CD4-positive, alpha-beta T cell treated with Interleukin-15 for 4 hours (primary cell): ENCODE measurements around the gene DMD.
"Not testable (repeated sequence)": the region's sequence is repeated elsewhere in the genome, so short reads cannot be mapped to it uniquely, and the experiment has no call there.

Source experiments
- DNase-seq: peaks from one replicate; pipeline ENCODE4 v3.0.0-alpha.2; 2020; ENCODE audit warnings: low spot score

The DMD gene

DNA sequence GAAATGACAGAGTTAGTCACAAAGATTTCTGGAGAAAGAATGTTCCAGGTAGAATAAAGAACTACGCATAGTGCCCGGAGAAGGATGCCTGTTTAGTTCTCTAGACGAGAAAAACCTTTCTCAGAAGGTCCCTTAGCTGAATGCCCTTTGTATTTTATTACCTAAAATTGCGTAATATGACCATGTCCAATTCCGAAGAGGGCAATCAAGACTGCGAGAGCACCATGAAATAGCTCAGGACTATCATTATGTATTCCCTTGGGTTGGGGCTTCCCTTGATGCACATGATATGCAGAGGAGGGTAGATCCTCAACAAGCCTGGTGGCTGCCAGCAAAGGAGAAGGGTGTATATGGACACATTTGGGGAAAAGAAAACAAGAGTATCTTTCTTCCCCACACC lies 1781.4 kb downstream of the DMD start:
- no peak for DNase-seq

GRCh38 chrX:31423609-31424189 lies 1787.7 kb downstream of the DMD start:
- no peak for DNase-seq

DNA sequence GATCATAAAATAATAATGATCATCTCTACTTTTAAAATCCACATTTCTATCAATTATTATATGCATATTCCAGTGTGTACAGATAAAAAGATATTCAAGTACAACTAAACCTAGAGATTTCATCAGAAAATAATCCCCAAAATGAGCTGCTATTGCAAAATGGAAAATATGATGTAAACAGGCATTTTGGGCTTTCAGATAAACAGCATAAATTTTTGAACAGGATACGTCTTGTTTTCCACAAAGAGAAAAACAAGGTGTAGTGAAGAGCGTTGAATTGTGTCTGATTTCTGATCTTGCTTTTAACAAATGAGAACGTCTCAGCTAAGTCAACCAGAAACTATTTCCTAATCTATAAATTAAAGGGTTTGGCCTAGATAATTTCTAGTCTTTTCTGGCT lies 1789.9 kb downstream of the DMD start:
- no peak for DNase-seq

DNA sequence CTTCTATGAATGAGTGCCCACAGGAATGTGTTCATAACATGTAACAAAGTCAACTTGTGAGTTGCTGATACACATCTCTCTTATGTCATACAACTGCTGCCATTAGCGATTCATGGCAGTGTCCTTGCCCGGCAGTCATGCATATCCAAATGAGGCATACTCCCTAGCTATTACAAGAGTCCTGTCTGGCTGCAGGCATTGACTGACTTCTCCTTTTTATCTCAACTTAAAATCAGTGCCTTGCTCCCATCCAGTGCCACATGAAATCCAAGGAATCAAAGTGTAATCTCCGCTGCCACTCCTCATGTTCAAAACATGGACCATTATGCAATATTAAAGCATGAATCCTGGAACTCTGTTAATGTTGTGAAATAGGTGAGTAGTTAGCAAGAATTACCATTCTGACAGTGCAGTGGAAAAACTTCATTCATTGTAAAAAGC lies 1790.6 kb downstream of the DMD start:
- DNase-seq: no peak

GRCh38 chrX:31420302-31420701 lies 1791.0 kb downstream of the DMD start:
- no peak for DNase-seq

- no peak for DNase-seq
Measured at GRCh38 chrX:31397119-31397518, 1814.2 kb downstream of the DMD start.

DNA sequence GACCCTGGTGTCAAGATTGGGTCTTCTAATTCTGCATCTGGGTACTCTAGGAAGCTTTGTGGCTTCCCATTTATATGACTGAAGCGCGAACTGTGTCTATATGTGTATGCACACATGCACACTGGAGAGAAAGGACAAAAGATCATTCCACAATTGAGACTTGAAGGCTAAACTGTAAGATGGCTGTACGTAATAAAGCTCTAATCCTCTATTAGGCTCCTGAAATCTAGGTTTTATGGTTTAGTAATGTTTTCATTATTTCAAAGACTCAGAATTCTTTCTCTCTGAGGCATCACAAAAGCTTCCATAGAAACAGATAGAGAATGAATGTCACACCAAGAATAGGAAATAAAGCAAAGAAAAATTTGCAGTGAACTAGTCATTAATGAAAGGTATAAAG lies 1818.8 kb downstream of the DMD start:
- no peak for DNase-seq

GRCh38 chrX:31388946-31389345 lies 1822.4 kb downstream of the DMD start:
- DNase-seq: no peak

DNA sequence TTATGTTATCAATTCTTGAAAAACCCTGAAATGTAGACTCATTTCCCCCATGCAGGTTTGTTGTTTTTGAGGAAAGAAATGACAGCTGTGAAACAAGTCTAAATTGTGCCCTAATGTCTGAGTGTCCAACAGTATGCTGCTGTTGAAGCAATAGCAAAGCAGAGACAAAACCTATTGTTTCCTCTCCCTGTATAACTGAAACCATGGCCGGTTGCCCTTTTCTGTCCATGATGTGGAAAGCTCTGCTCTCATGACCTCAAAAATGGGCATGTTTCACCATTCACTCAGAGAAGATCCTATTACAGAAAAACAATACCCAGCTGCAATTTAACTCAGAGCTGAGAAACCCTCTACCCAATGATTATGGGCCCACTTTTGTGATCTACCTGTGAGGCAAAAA lies 1826.9 kb downstream of the DMD start:
- DNase-seq: no peak

DNA sequence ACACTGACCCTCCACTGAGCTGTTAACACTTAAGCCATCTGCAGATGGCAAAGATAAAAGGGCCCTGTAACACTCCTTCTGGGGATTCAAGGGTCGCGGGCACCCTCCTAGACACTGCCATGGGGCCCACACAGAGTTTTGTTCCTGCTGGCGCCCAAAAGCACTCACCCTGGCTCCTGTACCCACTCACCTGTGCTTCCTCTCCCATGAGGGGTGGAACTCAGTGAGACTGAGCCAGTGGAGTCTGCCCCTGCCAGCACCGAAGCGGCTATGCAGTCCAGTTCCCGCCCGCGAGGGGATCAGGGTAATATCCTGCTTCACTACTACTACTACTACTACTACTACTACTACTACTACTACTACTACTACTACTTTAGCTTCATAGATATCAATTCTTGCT lies 1827.4 kb downstream of the DMD start:
- DNase-seq: no peak

GRCh38 chrX:31378973-31379372 lies 1832.4 kb downstream of the DMD start:
- not testable (repeated sequence) for DNase-seq

- DNase-seq: not testable (repeated sequence)
Measured at GRCh38 chrX:31377821-31378220, 1833.5 kb downstream of the DMD start.

DNA sequence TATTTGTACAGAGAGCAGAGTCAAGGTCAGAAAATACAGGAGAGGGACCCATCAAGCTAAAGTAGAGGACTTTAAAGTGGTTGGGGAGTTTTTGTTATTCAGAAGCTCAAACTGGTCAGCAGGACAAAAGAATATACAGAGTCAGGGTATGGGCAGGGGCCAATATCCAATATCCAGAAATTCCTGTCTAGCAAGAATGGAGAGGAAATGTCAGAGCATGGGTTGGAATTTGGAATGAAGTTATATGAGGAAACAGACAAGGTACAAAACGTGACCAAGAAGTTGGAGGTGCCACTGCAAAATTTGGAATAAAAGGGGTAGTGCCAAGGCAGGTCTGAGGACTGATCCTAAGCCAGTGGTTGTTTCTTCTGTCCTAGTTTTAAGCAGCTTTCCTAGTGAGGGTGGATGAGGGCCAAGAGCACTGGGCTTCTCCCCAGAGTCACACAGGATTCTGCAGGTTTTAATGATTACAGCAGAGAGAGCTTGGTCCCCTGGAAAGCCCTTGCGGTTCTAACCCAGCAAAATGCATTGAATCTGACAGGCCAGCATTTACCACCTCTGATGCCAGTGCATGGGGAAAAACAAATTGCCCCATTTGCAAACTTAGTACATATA lies 1834.8 kb downstream of the DMD start:
- DNase-seq: no peak

DNA sequence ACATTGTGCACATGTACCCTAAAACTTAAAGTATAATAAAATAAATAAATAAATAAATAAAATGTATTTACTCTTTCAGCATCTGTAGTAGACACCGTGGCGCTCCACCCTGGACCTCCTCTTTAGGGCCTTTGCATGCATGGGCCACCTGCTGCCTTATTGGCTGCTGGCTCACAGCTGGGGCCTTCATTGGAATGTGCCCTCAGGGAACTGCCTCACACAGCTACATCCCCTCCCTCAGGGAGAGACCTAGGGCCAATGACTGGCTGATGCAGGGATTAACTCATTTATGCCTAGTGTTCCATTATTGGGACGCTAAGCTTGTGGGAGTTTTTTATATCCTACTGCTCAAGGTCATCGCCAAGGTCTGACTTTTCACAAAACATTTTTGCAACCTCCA lies 1836.6 kb downstream of the DMD start:
- DNase-seq: no peak

DNA sequence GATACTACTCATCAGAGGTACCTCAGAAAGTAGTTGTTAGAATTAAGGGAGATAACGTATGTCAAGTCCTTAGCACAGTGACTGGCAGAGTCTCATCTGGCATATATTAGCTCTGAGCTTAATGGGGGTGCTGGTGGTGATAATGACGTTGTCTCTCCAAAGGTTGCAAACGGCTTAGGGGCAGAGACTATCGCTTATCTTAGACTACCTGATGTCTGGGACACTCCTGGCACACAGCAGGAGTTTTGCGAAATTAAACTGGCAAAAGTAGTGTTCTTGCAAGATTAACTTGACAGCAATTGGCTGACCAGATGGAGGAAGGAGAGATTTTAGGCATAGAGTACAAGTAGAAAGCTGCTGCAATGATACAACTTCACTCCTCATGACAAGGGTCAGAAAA lies 1839.4 kb downstream of the DMD start:
- no peak for DNase-seq

GRCh38 chrX:31367816-31368215 lies 1843.5 kb downstream of the DMD start:
- DNase-seq: no peak

DNA sequence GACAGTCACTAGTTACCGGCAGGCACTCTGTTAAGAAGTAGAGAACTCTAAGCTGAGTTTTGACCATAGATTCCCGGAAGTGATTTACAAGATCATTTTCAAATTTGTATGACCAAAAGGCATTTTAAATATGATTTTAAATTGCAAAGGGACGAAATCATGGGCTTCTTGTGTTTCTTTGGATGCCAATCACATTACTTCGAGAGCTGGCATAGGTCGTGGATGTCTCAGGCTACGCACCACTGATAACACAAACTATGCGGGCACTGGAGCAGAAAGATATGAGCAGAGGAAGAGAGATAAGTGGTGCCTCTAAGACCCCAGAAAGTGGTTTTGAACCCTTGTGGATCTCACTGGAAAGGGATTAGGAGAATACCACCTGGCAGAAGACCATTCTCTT lies 1845.3 kb downstream of the DMD start:
- DNase-seq: no peak

- no peak for DNase-seq
Measured at GRCh38 chrX:31356275-31357212, 1854.8 kb downstream of the DMD start.

- DNase-seq: no peak
Measured at GRCh38 chrX:31355206-31355955, 1856.0 kb downstream of the DMD start.

- no peak for DNase-seq
Measured at GRCh38 chrX:31353095-31353494, 1858.3 kb downstream of the DMD start.

DNA sequence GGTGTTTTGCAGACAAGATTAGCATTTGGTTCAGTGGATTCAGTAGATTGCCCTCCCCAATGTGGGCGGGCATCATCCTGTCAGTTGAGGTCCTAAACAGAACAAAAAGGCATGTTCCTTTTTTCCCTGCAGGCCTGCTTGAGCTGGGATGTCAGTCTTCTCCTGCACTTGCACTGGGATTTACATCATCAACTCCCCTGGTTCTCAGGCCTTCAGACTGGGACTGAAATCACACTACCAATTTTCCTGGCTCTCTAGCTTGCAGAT lies 1860.6 kb downstream of the DMD start:
- DNase-seq: no peak

- DNase-seq: no peak
Measured at GRCh38 chrX:31349515-31349914, 1861.8 kb downstream of the DMD start.

DNA sequence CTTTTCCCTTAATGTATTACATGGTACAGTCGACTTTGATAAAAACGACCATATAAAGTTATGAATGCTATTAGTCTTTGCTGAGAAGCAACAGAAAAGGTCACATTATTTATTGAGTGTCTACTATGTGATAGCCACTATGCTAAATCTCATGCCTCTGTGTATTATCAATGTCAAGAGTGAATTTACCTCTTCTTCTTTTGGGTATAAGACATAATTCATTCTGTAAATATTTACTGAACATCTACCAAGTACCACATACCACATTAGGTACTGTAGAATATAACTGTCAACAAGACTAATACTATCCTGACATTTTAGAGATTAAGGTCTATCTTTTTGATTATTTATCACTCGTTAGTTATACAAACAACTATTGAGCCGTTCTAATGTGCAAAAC lies 1870.8 kb downstream of the DMD start:
- no peak for DNase-seq
